Stimulated activated CD8-positive, alpha-beta memory T cell treated with anti-CD3 and anti-CD28 coated beads, Interleukin-4, amount 100 ng/mL, for 48 hours (primary cell): ENCODE measurements around the gene C1QTNF2.

Experiments
- DNase-seq: peaks from one replicate; pipeline ENCODE4 v3.0.0-alpha.2; 2020

Gene C1QTNF2, protein sequence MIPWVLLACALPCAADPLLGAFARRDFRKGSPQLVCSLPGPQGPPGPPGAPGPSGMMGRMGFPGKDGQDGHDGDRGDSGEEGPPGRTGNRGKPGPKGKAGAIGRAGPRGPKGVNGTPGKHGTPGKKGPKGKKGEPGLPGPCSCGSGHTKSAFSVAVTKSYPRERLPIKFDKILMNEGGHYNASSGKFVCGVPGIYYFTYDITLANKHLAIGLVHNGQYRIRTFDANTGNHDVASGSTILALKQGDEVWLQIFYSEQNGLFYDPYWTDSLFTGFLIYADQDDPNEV

DNA sequence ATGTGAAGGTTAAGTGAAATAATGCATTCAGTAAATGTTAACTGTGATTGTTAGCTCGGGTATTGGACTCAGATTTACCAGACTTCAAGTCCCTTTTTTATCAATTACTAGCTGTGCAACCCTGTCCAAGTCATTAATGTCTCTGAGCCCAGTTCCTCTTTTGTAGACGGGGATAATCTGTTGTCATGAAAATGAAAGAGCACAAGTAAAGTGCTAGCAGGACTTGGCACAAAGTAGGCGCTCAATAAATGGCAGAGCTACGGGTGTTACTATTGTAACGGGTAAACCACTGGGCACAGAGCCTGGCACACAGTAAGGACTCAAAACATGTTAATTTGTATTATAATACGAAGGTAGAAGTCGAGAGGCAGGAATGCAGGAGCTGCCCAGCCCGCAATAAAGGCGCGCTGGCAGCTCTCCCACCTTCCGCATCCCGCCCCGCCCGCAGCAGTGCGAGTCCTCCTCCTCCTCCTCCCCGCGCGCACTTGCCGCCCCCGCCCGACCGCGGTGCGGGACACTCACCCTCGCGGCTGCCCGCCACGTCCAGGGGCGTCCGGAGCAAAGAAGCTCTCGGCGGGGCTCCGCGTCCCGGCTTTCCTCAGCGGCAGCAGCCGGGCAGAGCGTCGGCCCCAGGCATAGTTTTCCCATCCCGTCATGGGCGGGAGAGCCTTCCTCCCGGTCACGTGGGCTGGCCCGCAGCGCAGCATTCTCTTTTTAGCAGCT is at the start of gene C1QTNF2:
TSS of gene C1QTNF2 (minus strand) at position 637 of the 723 bp plus-strand sequence. CDS start 15,615 bp downstream, outside the sequence.
- peak; percentile 27 for DNase-seq

DNA sequence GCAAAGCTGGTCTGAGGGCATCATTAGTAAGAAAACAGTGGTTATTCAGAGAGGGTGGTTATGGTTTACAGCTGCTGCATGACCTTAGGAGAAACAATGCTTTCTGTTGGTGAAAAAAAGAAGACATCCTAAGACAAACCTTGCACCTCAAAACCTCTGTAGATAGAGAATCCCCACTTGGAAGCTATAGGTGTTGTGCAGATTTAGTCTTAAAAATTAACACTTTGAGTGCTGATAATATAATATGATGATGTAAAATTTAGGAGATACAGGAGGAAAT is 49.8 kb upstream of the C1QTNF2 start:
- DNase-seq = no peak

DNA sequence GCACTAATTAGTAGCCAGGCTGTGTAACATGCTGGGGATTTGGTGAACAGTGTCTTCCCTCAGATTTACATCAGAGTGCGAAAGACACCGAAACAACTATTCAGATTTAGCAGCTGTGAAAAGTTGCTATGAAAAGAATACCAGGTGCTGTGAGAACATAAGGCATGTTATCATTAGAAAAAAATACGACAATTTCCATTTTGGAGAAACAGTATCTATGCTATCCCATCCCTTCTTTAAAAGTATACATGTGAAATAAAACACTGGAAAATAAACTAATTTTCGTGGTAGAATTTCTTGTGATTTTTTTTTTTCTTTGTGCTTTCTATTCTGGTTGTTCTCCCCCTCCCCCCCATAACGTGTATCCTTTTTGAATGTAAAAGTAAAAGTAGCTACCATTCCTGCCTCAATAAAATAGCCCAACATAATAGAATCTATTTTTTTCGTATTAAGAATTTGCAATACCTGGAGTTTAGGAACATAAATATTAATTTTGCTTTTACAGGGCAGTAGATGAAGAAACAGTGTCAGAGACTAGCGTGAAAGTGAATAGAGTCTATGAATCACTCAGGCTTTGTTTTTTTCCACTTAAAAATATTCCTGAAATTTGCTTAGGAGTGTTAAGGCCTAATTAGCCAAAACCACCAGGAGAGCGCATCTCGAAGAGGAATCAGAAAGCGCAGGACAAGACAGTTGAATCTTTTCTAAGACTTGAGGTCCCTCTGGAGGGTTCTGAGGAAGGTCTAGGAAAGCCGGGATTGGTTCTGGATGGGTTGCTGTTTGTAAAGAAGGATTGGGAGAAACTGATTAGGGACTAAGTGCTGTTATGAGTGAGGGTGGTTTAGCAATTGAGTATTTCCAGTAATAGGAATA is 49.3 kb upstream of the C1QTNF2 start:
- no peak for DNase-seq

DNA sequence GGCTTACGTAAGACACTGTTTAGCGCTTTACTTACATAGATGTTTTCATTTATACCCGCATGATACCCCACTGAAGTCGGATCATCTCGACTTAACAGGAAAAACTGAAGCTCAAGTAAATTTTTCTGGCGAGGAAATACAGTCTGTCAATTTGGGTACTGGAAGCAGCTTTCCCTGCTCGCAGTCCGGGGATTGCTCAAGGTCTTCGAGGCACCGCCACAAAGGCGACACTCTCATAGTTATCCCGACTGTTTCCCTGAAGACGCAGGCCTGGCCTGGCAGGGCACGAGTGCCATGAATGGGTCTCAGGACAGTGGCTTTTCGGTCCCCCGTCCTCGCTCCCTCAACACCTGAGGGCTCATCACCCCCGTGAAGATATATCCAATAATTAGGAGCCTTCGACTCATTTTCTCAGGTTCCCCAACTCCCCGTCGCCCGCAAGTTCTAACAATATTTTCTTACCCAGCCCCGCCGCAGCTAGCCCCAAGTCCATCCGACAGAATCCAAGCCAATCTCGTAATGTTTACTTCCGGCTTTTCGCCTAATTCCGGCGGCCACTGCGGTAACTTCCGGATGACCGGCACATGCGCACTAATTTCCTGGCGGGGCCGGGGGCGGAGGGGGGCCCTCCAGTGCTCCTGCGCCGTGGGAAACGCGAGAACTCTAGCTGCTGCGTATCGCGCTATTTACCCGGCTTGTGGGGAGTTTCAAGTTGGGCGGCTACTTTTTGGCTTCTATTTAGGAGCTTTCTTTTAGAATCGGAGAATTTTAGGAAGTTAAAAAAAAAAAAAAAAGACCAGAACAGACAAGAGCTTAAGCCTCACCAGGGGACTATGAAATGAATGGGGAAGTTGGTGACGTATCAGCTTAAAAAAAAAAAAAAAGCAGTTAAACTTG is 48.4 kb upstream of the C1QTNF2 start, which contains the start of gene SLU7:
TSS of gene SLU7 (minus strand) at position 521 of the 897 bp plus-strand sequence. CDS start 3,787 bp downstream, outside the sequence.
- DNase-seq = peak; percentile 96

DNA sequence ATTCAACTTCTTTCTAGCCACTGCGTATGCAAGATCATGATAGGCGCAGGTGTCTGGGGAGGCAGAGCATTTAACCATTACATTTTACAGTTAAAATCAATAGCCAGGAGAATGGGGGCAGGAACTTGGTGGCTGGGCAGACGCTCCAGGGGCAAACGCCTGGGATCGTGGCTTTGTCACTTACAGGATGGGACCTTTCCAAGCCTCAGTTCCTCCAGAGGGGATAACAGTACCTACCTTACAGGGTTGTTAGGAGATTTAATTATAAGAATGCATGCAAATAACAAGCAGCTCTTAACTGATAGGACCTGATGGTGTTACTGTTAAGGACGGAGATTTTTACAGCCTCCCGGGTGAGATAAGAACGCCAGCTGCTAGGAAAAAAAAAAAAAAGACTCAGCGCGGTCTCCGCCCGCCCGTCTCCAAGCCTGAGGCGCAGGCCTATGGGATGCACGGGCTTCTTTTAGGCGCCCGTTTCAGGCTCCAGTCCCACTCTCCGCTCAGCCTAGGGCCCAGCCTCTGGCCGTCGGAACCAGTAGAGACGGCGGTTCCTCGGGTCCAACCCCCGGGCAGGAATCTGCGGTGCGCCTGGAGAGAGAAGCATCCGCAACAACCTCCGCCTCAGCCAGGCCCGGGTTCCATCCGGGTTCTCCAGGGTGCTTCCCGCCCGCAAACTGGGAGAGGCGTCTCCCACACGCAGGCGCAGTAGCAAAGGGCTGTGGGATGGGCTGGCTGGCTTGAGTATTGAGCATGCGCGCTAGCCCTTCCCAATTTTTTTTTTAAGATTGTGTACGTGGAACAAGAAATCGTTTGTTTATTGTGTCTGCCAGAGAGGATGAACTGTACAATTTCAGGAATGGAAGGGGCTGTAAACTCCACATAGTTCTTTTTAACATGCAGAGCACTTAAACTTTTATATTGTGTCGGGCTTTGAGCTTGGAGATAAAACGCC is 29.3 kb upstream of the C1QTNF2 start, which contains the start of gene FAM200C:
TSS of gene FAM200C (minus strand) at position 653 of the 952 bp plus-strand sequence. CDS start 4,564 bp downstream, outside the sequence.
- DNase-seq = peak; percentile 82

DNA sequence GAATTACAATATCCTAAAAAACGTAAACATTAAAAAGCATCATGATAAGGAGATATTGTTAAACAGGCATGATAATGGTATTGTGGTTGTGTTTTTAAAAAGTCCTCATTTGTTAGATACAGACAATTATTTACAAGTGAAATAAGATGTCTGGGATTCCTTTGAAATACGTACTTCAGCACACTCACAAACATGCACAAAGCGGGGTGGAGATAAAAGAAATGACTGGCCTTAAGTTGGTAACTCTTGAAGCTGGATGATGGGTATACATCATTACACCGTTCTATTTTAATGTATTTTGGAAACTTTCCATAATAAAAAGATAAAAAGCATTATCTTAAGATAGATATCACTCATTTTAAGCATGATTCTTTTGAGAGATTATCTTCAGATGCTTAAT is 28.4 kb upstream of the C1QTNF2 start:
- DNase-seq = no peak

DNA sequence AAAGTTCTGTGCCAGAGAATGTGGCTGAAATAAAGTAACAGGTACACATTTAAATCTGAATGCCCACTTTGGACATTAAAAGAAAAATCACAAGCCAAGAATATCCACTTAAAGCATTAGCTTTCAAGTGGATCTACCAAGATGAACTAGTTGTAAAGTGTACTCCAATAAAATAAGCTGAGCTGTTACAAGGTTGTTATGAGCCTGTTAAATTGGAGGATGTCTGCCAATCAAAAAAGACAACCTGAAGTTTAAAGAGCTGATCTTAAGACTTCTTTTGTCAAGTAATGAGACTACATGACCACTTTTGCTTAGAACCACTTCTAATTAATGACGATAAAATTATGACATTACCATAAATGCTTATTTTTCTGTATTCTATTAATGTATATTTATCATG is 27.1 kb upstream of the C1QTNF2 start:
- no peak for DNase-seq

DNA sequence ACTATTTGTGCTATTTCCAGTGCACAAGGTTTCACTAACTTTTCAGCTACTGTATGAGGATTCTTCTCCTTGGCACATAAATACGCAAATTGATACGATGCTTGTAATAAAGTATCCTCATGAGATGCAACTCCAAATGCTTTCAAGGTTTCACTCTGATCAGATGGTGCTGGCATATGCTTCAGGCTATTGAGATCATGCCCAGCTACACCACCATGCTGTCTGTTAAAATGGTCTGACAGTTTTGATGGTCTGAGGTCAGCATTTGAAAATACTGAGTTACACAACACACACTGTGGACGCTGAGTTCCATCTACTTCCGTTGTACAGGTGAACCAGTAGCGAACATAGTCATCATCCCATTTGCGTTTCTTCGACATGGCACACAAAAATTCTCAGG is 24.7 kb upstream of the C1QTNF2 start:
- DNase-seq = no peak

DNA sequence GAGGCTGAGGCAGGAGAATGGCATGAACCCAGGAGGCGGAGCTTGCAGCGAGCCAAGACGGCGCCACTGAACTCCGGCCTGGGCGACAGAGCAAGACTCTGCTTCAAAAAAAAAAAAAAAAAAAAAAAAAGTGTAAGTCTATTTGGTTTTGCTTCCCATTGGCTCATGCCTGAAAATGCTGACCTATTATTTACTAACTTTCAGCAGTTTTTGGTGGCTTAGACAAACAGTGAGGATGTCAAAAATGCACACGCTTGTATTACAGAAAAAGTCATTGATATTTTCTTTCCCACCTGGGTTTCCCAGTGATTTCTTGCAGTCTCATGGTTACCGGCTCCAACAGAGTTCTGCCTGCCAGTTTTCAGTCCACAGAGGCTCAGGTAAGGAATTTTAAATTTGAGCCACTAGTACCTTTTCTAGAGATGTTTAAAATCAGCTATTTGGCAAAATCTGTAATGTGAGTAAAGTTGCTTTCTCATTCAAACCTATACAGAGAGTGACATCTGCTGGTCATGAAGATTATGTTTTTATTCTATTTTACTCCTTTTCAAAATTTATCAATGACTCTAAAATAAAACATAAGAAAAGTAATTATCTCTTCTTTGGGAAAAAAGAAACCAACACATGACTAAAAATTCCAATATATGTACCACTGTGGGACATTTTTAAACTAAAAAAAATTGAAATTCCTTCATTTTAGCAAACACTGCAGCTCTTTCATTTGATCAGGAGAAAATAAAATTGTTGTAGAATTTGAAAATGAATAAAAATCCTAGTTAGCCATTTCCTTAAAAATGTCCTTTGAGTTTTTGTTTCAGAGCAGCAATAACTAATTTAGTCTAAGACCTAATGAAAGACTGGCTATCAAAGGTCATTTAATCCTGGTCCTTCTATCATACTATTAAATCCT is 20.6 kb upstream of the C1QTNF2 start:
- no peak for DNase-seq

DNA sequence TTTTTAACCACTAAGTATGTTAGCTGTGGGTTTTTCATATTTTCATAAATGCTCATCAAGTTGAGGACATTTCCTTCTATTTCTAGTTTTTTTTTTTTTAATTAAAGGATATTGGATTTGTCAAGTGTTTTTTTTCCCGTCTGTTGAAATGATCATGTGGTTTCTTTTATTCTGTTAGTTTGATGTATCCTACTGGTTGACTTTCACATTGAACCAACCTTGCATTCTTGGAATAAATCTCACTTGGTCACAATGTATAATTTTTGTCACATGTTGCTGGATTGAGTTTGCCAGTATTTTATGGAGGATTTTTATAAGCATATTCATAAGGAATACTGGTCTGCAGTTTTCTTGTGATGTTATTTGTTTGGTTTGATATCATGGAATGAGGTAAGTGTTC is 17.0 kb upstream of the C1QTNF2 start:
- no peak for DNase-seq

DNA sequence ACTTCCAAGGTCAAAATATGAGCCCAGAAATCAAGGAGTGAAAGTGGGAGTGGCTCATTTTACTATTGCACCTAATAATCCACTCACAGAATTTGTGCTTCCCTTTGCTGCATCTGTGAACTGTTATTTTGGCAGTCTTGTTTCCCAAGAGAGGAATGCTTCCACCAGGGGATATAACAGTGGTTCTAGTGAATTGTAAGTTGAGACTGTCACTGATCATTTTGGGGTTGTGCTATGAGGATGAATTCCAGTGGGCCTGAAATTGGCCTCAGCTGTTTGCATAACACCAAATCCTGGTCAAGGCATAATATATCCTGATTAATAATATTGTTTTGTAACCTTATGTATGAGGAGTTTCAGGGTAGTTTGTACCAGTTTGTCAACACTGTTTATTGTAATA is 15.1 kb upstream of the C1QTNF2 start:
- DNase-seq = no peak

DNA sequence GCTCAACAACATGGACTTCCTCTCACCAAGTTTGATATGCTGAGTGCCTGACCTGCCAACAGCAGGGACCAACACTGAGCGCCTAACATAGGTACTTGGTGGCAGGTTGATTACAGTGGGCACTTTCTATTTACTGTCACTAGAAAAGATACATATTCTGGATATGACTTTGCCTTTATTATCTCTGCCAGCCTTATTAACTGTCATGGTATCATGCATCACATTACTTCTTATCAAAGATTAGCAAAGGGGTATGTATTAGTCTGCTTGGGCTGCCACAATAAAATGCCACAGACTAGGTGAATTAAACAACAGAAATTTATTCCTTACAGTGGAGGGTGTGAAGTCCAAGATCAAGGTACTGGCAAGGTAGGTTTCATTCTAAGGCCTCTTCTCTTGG is 14.3 kb upstream of the C1QTNF2 start:
- DNase-seq = no peak

DNA sequence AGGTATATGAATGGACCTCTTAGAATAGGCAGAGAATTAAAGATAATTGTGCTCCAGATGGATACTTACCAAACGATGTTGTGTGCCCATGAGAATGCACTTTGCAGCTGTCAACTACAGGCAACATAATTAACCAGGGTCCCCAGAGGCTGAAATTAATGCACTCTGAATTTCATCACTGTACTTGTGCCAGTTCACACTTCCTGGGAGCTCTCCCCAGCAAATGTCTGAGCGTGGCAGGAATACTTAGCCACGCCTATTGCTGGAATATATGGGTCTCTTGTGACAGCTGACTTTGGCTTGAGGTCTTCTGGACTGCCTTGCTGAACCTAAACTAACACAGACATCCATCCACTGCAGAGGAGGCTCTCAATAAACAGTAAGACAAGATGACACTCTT is 11.9 kb upstream of the C1QTNF2 start:
- no peak for DNase-seq

DNA sequence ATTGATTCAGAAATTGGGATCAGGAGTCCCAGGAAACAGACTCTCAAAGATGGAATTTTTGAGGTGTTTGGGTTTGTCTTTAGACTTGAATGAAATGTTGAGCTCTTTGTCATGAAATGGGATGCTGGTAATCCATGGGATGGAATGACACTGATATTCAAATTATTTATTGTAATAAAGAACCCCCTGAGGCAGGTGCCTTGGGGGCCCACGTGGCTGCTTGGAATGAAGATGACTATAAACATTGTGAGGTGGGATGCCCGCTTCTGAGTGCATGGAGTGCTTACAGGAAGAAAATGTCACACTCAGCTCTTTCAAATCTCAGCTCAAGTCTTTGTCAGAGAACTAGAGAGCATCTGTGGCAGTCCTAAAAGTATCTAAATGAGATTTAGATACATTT is 9.6 kb upstream of the C1QTNF2 start:
- DNase-seq = no peak

DNA sequence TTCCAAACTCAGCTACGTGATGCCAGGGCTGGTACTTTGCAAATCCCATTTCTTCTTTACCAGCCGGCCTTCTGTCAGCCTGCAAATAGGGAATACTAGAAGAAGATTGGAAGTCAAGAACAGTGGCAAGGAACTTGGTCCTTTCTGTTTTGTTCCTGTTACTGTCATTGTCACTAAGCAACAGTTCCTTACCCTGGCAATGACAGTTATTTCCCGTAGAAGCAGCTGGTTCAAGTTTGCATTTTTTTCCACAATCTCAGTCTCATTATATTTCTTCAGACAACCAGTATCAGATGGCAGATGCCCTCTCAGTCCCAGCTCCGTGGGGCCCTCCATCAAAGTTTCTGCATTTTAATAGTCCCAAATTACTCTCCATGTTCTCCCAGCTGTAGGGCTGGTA is 9.1 kb upstream of the C1QTNF2 start:
- DNase-seq = no peak

DNA sequence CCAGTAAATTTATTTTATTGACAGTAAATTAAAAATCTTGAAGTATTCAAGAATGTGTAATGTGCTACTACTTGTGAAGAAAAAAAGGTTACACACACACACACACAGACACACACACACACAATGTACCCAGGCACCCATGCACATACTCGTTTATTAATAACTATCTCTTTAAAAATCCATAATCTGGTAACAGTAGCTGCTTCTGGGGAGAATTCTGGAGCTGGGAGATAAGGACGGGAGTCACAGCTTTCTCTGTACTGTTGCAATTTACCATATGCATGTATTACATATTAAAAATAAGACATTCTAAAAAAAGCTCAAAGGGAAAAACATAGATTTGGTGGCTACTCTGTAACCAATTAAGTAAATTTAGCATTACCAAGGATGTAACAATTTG is 7.9 kb upstream of the C1QTNF2 start:
- no peak for DNase-seq

DNA sequence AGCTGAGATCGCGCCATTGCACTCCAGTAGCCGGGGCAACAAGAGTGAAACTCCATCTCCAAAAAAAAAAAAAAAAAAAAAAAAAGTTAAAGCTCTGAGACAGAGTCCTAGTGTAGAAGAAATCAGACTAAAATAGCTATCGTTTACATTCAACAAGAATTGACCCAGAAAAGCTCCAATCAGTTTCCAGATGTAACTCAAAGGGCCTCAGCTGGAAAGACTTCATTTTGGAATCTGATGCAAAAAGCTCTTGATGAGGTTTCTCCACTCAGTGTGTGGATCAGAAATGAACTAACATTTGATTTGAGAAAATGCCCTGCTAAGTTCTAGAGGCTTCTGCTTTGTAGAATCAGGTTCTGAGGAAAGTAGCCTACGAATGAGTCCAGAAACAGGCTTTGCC is 7.2 kb upstream of the C1QTNF2 start:
- no peak for DNase-seq

DNA sequence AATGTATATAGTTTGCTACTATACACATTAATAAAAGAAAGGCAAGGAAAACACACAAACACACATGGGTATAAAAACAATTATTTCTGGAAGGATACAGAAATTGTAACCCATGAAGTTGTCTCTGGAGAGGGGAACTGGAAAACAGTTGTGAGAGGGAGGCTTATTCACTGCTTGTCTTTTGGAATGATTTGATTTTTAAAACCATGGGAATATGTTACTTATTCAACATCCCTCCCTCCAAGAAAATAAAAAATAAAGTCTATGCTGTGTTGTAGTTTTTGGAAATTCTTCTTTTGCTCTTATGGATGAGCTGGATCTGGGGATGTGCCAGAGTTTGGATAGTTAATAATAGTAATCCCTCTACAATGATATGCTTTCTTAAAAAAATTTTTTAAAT is 6.0 kb upstream of the C1QTNF2 start:
- no peak for DNase-seq

DNA sequence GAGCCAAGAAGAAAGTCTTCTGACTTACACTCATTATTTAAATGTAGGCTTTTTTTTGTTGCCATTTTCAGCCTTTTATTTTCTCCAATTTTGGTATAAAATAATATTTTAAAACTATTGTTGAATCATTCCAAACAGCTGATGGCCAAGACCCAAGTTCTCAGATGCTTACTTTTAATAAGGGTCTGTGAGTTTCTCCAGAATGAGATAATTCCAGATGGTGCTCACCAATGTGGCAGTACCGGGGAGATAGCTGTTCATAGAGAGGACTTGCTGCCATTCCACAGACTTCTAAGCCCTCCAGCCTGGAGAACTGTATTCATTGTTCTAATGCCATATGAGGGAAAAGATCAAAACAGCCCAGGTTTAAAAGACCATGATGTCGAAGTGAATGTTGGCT is 5.3 kb upstream of the C1QTNF2 start:
- DNase-seq = no peak

DNA sequence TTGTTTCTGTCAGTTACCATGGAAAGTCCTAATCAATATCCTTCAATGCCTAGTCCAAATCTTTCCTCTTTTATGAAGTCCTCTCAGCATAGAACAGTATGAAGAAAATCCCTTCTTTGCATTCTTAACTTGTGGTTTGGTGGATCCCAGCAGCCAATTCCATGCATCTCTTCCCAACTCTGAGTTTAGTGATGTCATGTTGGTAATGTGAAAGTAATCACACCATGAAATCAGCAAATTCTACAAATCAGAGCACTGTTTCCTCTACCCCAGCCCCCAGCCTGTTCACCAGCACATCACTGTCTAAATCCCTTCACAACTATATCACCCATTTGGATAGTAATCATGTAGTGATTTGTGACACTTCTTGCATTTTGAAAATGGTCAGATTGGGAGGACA is 4.7 kb upstream of the C1QTNF2 start:
- DNase-seq = no peak
